H1 (cell line): ENCODE data around the gene DHX9. TPM values are rescaled to one million over a fixed set of nuclear protein-coding genes. Genes with fewer than 3 reads are reported as not detected.
A peak's percentile ranks its signal among the peaks of the same experiment; 100 is the strongest.

Source experiments
- CTCF ChIA-PET: fragments of 300-600 bp; sonication (Branson Sonifier 250); formaldehyde crosslinking; loops from one replicate; lab custom pipeline; 2021; ENCODE audit not compliant: partially characterized antibody; lab: Charles Lee
- POLR2A ChIA-PET: fragments of 300-600 bp; sonication (Branson Sonifier 250); formaldehyde crosslinking; loops from one replicate; lab custom pipeline; 2021; ENCODE audit warnings: inconsistent platforms; ENCODE audit not compliant: partially characterized antibody; lab: Charles Lee
- DNase-seq, 2 experiments: peaks; one replicate each; pipeline versions ENCODE4 v3.0.0 to v3.0.0-alpha.2; 2010 to 2022; ENCODE audit warnings: low spot score in 2 of 2, low read depth in 1 of 2, mixed read lengths in 1 of 2
- FAIRE-seq: peaks from 2 replicates; lab custom pipeline; 2011; peaks lifted over from hg19 to GRCh38; lab: Jason Lieb, UNC
- H2AFZ ChIP-seq: 2 replicates; pipeline ENCODE4 v1.8.1; 2012; ENCODE audit warnings: low read length, inconsistent platforms
- H2AK5ac ChIP-seq: 2 replicates; pipeline ENCODE4 v1.6.1; 2013; ENCODE audit warnings: low read depth, low read length
- H2BK120ac ChIP-seq: replicated peaks from 2 replicates; pipeline ENCODE3; 2013; ENCODE audit warnings: low read depth, low read length, inconsistent platforms
- H2BK12ac ChIP-seq: 2 replicates; pipeline ENCODE4 v1.6.1; 2013; ENCODE audit warnings: low read depth, low read length
- H2BK15ac ChIP-seq: 2 replicates; pipeline ENCODE4 v1.6.1; 2013; ENCODE audit warnings: low read length
- H2BK20ac ChIP-seq: 2 replicates; pipeline ENCODE4 v1.6.1; 2013; ENCODE audit warnings: low read length
- H2BK5ac ChIP-seq: 2 replicates; pipeline ENCODE4 v1.6.1; 2013; ENCODE audit warnings: low read depth, low read length
- H3K14ac ChIP-seq: 2 replicates; pipeline ENCODE4 v1.6.1; 2013; ENCODE audit warnings: inconsistent platforms; ENCODE audit not compliant: insufficient read length
- H3K18ac ChIP-seq: 2 replicates; pipeline ENCODE4 v1.6.1; 2013; ENCODE audit warnings: low read length; ENCODE audit errors: extremely low read depth
- H3K23ac ChIP-seq: 2 replicates; pipeline ENCODE4 v1.6.1; 2013; ENCODE audit warnings: inconsistent platforms; ENCODE audit not compliant: insufficient read length
- H3K23me2 ChIP-seq: 2 replicates; pipeline ENCODE4 v1.6.1; 2013; ENCODE audit warnings: low read depth, low read length
- H3K27ac ChIP-seq: 2 replicates; pipeline ENCODE4 v1.6.1; 2011; ENCODE audit warnings: low read depth, low read length, inconsistent platforms
- H3K27me3 ChIP-seq, 4 experiments: replicated peaks in 1 of 4; 1 replicate in 1 of 4; 2 replicates in 3 of 4; pipeline versions ENCODE4 v1.6.1 to v1.8.1; 2011 to 2013; ENCODE audit warnings: low read length in 3 of 4, mild to moderate bottlenecking in 3 of 4, inconsistent platforms in 2 of 4, mixed read lengths in 2 of 4, moderate library complexity in 1 of 4; ENCODE audit not compliant: control insufficient read depth in 3 of 4, insufficient read depth in 3 of 4; ENCODE audit errors: extremely low read depth in 1 of 4
- H3K36me3 ChIP-seq, 4 experiments: 2 replicates each; pipeline versions ENCODE4 v1.6.1 to v1.8.1; 2011 to 2013; ENCODE audit warnings: mild to moderate bottlenecking in 4 of 4, low read length in 3 of 4, moderate library complexity in 2 of 4, control low read depth in 1 of 4, inconsistent platforms in 1 of 4; ENCODE audit not compliant: insufficient read depth in 4 of 4, control insufficient read depth in 2 of 4
- H3K4ac ChIP-seq: replicated peaks from 2 replicates; pipeline ENCODE3; 2013; ENCODE audit warnings: low read length, low read depth, mixed read lengths, inconsistent platforms; ENCODE audit not compliant: insufficient read length
- H3K4me1 ChIP-seq, 4 experiments: replicated peaks in 1 of 4; 1 replicate in 1 of 4; 2 replicates in 3 of 4; pipeline versions ENCODE4 v1.6.1 to v1.8.1; 2011 to 2013; ENCODE audit warnings: low read length in 3 of 4, inconsistent platforms in 2 of 4, mixed read lengths in 1 of 4; ENCODE audit not compliant: insufficient read depth in 4 of 4, control insufficient read depth in 3 of 4
- H3K4me2 ChIP-seq, 2 experiments: 2 replicates each; pipeline versions ENCODE4 v1.6.1 to v1.8.1; 2011 to 2013; ENCODE audit warnings: low read depth in 2 of 2, low read length in 2 of 2, control low read depth in 1 of 2, inconsistent platforms in 1 of 2, mild to moderate bottlenecking in 1 of 2; ENCODE audit not compliant: insufficient read depth in 1 of 2
- H3K4me3 ChIP-seq, 4 experiments: fragments of 200-600, 300-600 bp in 1 of 4; sonication (generic), shearing (Covaris generic), sonication (Bioruptor Twin) in 1 of 4; 2 replicates each; pipeline versions ENCODE4 v1.5.1 to v1.8.1; 2011 to 2016; ENCODE audit warnings: low read length in 4 of 4, low read depth in 3 of 4, control low read depth in 2 of 4, inconsistent platforms in 2 of 4, mild to moderate bottlenecking in 2 of 4, mixed read lengths in 1 of 4, moderate library complexity in 1 of 4; ENCODE audit not compliant: insufficient read depth in 2 of 4; ENCODE audit errors: extremely low read depth in 1 of 4
- H3K56ac ChIP-seq: replicated peaks from 2 replicates; pipeline ENCODE3; 2013; ENCODE audit warnings: low read depth, mild to moderate bottlenecking, mixed read lengths, low read length, inconsistent platforms; ENCODE audit not compliant: insufficient read length
- H3K79me1 ChIP-seq: 2 replicates; pipeline ENCODE4 v1.6.1; 2013; ENCODE audit warnings: low read depth, low read length, control low read depth
- H3K79me2 ChIP-seq, 2 experiments: 2 replicates each; pipeline versions ENCODE4 v1.6.1 to v1.8.1; 2012 to 2013; ENCODE audit warnings: low read length in 2 of 2, mild to moderate bottlenecking in 2 of 2, inconsistent platforms in 1 of 2; ENCODE audit not compliant: insufficient read depth in 2 of 2, control insufficient read depth in 1 of 2
- H3K9ac ChIP-seq, 4 experiments: replicated peaks in 1 of 4; 1 replicate in 1 of 4; 2 replicates in 3 of 4; pipeline versions ENCODE4 v1.6.1 to v1.8.1; 2011 to 2013; ENCODE audit warnings: low read depth in 3 of 4, low read length in 3 of 4, control low read depth in 2 of 4, mild to moderate bottlenecking in 2 of 4, moderate library complexity in 2 of 4, inconsistent platforms in 1 of 4; ENCODE audit errors: extremely low read depth in 1 of 4
- H3K9me3 ChIP-seq, 2 experiments: 2 replicates each; pipeline versions ENCODE4 v1.6.1 to v1.8.1; 2012 to 2013; ENCODE audit warnings: mild to moderate bottlenecking in 2 of 2, moderate library complexity in 2 of 2, control low read depth in 1 of 2, inconsistent platforms in 1 of 2, low read depth in 1 of 2, low read length in 1 of 2, mixed read lengths in 1 of 2; ENCODE audit not compliant: insufficient read depth in 2 of 2
- H4K20me1 ChIP-seq, 2 experiments: replicated peaks in 1 of 2; 2 replicates each; pipeline versions ENCODE3 to v1.8.1; 2011 to 2013; ENCODE audit warnings: inconsistent platforms in 2 of 2, low read length in 2 of 2, mild to moderate bottlenecking in 1 of 2; ENCODE audit not compliant: insufficient read depth in 2 of 2, control insufficient read depth in 1 of 2
- H4K5ac ChIP-seq: 2 replicates; pipeline ENCODE4 v1.6.1; 2013; ENCODE audit warnings: low read length, low read depth, mixed read lengths, inconsistent platforms; ENCODE audit not compliant: insufficient read length
- H4K8ac ChIP-seq: 2 replicates; pipeline ENCODE4 v1.8.0; 2013; ENCODE audit warnings: mild to moderate bottlenecking, moderate library complexity, low read length, inconsistent platforms; ENCODE audit not compliant: insufficient read depth; ENCODE audit errors: extremely low read depth
- H4K91ac ChIP-seq: replicated peaks from 2 replicates; pipeline ENCODE3; 2013; ENCODE audit warnings: low read length, mixed read lengths, inconsistent platforms; ENCODE audit not compliant: insufficient read length
- POLR2A ChIP-seq, 2 experiments: IDR thresholded peaks; 1 replicate in 1 of 2; 2 replicates in 1 of 2; pipeline ENCODE4 v1.6.1; 2011; ENCODE audit warnings: low read depth in 2 of 2, low read length in 2 of 2, mild to moderate bottlenecking in 2 of 2; ENCODE audit errors: control extremely low read depth in 1 of 2
- TBP ChIP-seq: IDR thresholded peaks from 2 replicates; pipeline ENCODE4 v1.6.1; 2011; ENCODE audit warnings: low read depth, low read length, improper control_type of control experiment
- WGBS, 2 experiments: shearing (Covaris generic) in 1 of 2; methylation state at CpG; one replicate each; pipeline versions ENCODE4 v1.1.6 to v1.1.7; 2013 to 2015; ENCODE audit warnings: low lambda C conversion rate in 2 of 2, mixed read lengths in 2 of 2, inconsistent platforms in 1 of 2, low coverage in 1 of 2, missing lambda C conversion rate in 1 of 2; ENCODE audit not compliant: insufficient replicate concordance in 2 of 2, insufficient coverage in 1 of 2, insufficient read length in 1 of 2; ENCODE audit errors: extremely low coverage in 1 of 2, missing lambda C conversion rate in 1 of 2; 5-methylcytosine and 5-hydroxymethylcytosine counted together
- polyA plus RNA-seq, 7 experiments: library from polyadenylated mRNA; depleted of rRNA in 3 of 7; stranded (reverse) in 5 of 7; unstranded in 2 of 7; fragments of >200 nt in 5 of 7; fragments of 200-250 nt in 2 of 7; gene quantifications; 1 replicate in 5 of 7; 2 replicates in 1 of 7; 4 replicates in 1 of 7; pipeline versions ENCODE4 v1.2.1 to v1.2.3, GENCODE V29; 2011 to 2013; ENCODE audit warnings: missing spikeins in 2 of 7, mixed read lengths in 2 of 7
- total RNA-seq: library from RNA; stranded (reverse); fragmentation: NEBNext Ultra II Directional; extraction: Animal tissue kit (Norgen Biotek cat#: 25700); gene quantifications from 2 replicates; pipeline ENCODE4 v1.2.1, GENCODE V29; 2021

DHX9 gene
- total and polyA plus RNA-seq, 2 of the 8 experiments (the other 6 are each of a cell fraction or from before 2014, with no cell fraction given) = 153 to 333 TPM

DNA sequence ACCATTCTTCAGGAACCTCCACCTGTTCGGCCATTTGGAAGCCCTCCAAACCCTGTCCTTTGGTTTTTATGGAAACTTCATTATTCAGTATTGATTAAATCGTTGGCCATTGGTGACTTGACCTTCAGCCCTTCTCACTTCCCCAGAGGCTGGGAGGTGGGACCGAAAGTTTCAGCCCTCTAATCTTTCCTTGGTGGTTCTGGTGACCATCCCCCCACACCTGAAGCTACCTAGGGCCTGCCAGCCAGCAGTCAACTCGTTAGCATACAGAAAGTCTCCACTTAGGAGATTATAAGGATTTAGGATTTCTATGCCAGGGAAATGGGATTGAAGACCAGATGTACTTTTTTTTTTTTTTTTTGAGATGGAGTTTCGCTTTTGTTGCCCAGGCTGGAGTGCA lies 6.7 kb downstream of the DHX9 start:
- Histone ChIP-seq H3K4me3 (no peak overlapping the region), H3K4me2 (peak overlapping the region; percentile 0 to 15; a peak in 1 of 4 replicates), H2AK5ac (no peak overlapping the region)

More for the DNA sequence above, 6.7 kb downstream of the DHX9 start:
- Histone ChIP-seq H4K20me1 (peaks cover 34 to 64% of the 10 kb centered on the region in 2 experiments), H2BK20ac (no peak overlapping the region), H3K9ac (no peak overlapping the region), H2AFZ (no peak overlapping the region), H2BK120ac (no peak overlapping the region), H2BK15ac (no peak overlapping the region), H4K8ac (no peak overlapping the region), H2BK12ac (no peak overlapping the region), H3K27ac (no peak overlapping the region), H3K18ac (no peak overlapping the region), H3K79me1 (peaks cover 6% of the 10 kb centered on the region), H4K5ac (no peak overlapping the region), H3K9me3 (no peaks in the 10 kb centered on the region), H3K23me2 (no peaks in the 10 kb centered on the region), H3K4me1 (peaks cover 0 to 15% (median 6%) of the 10 kb centered on the region in 4 experiments; a peak in 4 of 7 replicates), H3K23ac (no peak overlapping the region), H3K4ac (no peak overlapping the region), H3K36me3 (peaks cover 23 to 91% (median 55%) of the 10 kb centered on the region in 4 experiments), H4K91ac (no peak overlapping the region), H3K79me2 (peaks cover 51 to 100% of the 10 kb centered on the region in 2 experiments), H3K27me3 (no peaks in the 10 kb centered on the region), H2BK5ac (no peak overlapping the region), H3K56ac (no peak overlapping the region), H3K14ac (no peak overlapping the region)
- WGBS, 2 experiments = 77% methylated on average over 5 of the region's 5 CpGs; no CpG with 5 or more reads in 1 of the 2 experiments
- CTCF ChIA-PET = interaction anchor here (0.7 to 2.0 kb wide), 4 partner anchors 10 to 53 kb away, joined by 3 to 8 read pairs (median 3); no protein-coding TSS in a partner anchor
- TF ChIP-seq POLR2A (IDR thresholded peaks at IDR 0.05; ENCODE audit: control extremely low read depth in 1 of 2, low read depth in 2 of 2, low read length in 2 of 2) = peak in 1 of 2 experiments; percentile 65; a peak in 1 of 3 replicates
- no peak for TF ChIP-seq TBP
- FAIRE-seq (no peak), DNase-seq (no peak)
- POLR2A ChIA-PET = interaction anchor here (0.6 to 7.9 kb wide), 14 partner anchors 9 to 101 kb away, joined by 3 to 93 read pairs (median 9); no protein-coding TSS in a partner anchor
